H1 (cell line): ENCODE data around the gene LLGL2.

ENCODE experiments used
- CHD1 ChIP-seq: IDR thresholded peaks from 2 replicates; pipeline ENCODE4 v1.6.1; 2012; ENCODE audit warnings: low read depth, low read length, improper control_type of control experiment
- EP300 ChIP-seq, 2 experiments: IDR thresholded peaks; 1 replicate in 1 of 2; 2 replicates in 1 of 2; pipeline ENCODE4 v1.6.1; 2011 to 2012; ENCODE audit warnings: low read depth in 2 of 2, low read length in 2 of 2, mild to moderate bottlenecking in 2 of 2, borderline replicate concordance in 1 of 2, inconsistent platforms in 1 of 2, moderate library complexity in 1 of 2
- EZH2 ChIP-seq: fragments of 200-600 bp; sonication (generic); IDR thresholded peaks from 2 replicates; pipeline ENCODE4 v1.7.1; 2012; ENCODE audit warnings: low read depth, mild to moderate bottlenecking, moderate library complexity, low read length, inconsistent platforms; ENCODE audit not compliant: severe bottlenecking
- MAFK ChIP-seq: IDR thresholded peaks from 2 replicates; pipeline ENCODE4 v1.6.1; 2012; ENCODE audit warnings: low read depth, mild to moderate bottlenecking, improper control_type of control experiment, low read length
- NRF1 ChIP-seq: IDR thresholded peaks from 2 replicates; pipeline ENCODE4 v1.6.1; 2011; ENCODE audit warnings: mild to moderate bottlenecking, low read depth, low read length, improper control_type of control experiment
- POLR2AphosphoS5 ChIP-seq: IDR thresholded peaks from 2 replicates; pipeline ENCODE4 v1.6.1; 2011; ENCODE audit warnings: low read depth, low read length
- SIX5 ChIP-seq: IDR thresholded peaks from 2 replicates; pipeline ENCODE4 v1.6.1; 2011; ENCODE audit warnings: mild to moderate bottlenecking, low read depth, low read length
- YY1 ChIP-seq: IDR thresholded peaks from 2 replicates; pipeline ENCODE4 v1.6.1; 2011; ENCODE audit warnings: low read depth, mild to moderate bottlenecking, low read length
- TF ChIP-seq, protein P1 (sequence below), 3 experiments: IDR thresholded peaks; 1 replicate in 2 of 3; 2 replicates in 1 of 3; pipeline versions ENCODE4 v1.5.1 to v1.6.1; 2011; ENCODE audit warnings: low read length in 3 of 3, mild to moderate bottlenecking in 3 of 3, inconsistent platforms in 2 of 3, low read depth in 1 of 3, moderate library complexity in 1 of 3; ENCODE audit not compliant: insufficient read depth in 1 of 3; ENCODE audit errors: control extremely low read depth in 1 of 3
- TF ChIP-seq, protein P2 (sequence below): IDR thresholded peaks from 2 replicates; pipeline ENCODE4 v1.6.1; 2011; ENCODE audit warnings: low read length, improper control_type of control experiment
- TF ChIP-seq, protein P3 (sequence below): IDR thresholded peaks from 2 replicates; pipeline ENCODE4 v1.6.1; 2012; ENCODE audit warnings: inconsistent platforms

DNA sequence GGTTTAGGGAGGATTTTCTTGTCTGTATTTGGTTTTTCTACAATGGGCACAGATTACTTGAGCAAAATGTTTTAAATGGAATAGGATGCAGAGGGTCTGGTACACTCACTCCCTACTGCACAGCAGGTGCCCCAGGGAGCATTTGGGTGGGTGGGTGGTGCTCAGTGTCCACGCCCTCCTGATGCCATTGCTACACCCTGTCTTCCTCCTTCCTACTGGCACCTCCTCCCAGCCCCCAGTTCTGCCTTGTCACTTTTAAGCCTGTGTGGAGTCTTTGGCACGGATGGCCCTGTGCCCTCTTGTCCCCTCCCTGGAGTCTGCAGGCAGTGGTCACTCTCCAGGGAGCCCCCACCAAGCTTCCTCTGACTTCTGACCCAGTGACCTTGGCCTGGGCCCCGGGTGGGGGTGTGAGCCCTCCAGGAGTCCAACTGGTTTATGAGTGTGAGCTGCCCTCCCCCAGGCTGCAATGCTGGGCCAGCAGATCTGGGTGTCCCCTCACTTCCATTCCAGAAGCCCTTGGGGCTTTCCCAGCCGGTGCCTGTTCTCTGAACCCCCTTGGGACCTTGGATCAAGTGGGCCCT, 15.5 kb downstream of the LLGL2 start:
- TF ChIP-seq CHD1: no peak
- TF ChIP-seq MAFK: no peak
- TF ChIP-seq NRF1: no peak
- TF ChIP-seq, protein P1, sequence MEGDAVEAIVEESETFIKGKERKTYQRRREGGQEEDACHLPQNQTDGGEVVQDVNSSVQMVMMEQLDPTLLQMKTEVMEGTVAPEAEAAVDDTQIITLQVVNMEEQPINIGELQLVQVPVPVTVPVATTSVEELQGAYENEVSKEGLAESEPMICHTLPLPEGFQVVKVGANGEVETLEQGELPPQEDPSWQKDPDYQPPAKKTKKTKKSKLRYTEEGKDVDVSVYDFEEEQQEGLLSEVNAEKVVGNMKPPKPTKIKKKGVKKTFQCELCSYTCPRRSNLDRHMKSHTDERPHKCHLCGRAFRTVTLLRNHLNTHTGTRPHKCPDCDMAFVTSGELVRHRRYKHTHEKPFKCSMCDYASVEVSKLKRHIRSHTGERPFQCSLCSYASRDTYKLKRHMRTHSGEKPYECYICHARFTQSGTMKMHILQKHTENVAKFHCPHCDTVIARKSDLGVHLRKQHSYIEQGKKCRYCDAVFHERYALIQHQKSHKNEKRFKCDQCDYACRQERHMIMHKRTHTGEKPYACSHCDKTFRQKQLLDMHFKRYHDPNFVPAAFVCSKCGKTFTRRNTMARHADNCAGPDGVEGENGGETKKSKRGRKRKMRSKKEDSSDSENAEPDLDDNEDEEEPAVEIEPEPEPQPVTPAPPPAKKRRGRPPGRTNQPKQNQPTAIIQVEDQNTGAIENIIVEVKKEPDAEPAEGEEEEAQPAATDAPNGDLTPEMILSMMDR (IDR thresholded peaks at IDR 0.05; ENCODE audit: control extremely low read depth in 1 of 3, insufficient read depth in 1 of 3, low read depth in 1 of 3, low read length in 3 of 3): no peak
- no peak for TF ChIP-seq EP300 (IDR thresholded peaks at IDR 0.05; ENCODE audit: borderline replicate concordance in 1 of 2, low read depth in 2 of 2, low read length in 2 of 2)
- TF ChIP-seq POLR2AphosphoS5: no peak
- no peak for TF ChIP-seq SIX5
- no peak for TF ChIP-seq YY1
- no peak for TF ChIP-seq EZH2
- TF ChIP-seq, protein P2, sequence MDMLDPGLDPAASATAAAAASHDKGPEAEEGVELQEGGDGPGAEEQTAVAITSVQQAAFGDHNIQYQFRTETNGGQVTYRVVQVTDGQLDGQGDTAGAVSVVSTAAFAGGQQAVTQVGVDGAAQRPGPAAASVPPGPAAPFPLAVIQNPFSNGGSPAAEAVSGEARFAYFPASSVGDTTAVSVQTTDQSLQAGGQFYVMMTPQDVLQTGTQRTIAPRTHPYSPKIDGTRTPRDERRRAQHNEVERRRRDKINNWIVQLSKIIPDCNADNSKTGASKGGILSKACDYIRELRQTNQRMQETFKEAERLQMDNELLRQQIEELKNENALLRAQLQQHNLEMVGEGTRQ: no peak
- TF ChIP-seq, protein P3, sequence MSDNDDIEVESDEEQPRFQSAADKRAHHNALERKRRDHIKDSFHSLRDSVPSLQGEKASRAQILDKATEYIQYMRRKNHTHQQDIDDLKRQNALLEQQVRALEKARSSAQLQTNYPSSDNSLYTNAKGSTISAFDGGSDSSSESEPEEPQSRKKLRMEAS: no peak
